ENCODE results near the gene SREBF1. TPM values are rescaled to one million over a fixed set of nuclear protein-coding genes. Genes with fewer than 3 reads are reported as not detected.

Gene SREBF1
- total RNA-seq, 4 donors from 2014 or later, result 118 to 226 (median 185) TPM

DNA sequence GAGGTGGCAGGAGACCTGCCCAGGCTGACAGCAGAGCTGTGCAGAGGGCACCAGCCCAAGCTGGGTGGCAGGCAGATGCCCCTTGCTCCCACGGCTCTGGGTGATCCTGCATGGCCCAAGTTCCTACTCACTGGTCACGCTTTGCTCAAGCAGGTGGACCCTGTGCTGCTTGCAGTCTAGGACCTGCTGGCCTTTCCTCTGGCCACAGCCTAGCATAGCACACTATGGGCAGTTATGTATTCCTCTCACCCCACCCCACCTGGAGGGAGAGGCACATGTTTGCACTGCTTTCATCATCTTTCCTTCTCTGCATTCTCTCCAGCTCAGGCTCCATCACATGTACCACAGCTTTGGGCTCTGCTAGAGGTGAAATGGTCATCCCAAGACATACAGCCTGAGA, 19.6 kb upstream of the SREBF1 start:
- Histone ChIP-seq H3K4me1 (peaks cover 0 to 35% (median 3%) of the 10 kb centered on the region in 4 donors), H3K9me3 (no peaks in the 10 kb centered on the region), H3K27me3 (no peaks in the 10 kb centered on the region), H3K4me3 (no peak overlapping the region), H3K36me3 (peaks cover 0 to 9% (median 0%) of the 10 kb centered on the region in 3 donors), H3K27ac (peak overlapping the region in 1 of 4 donors; percentile 15)
- DNase-seq, result no peak
- TF ChIP-seq, protein P1, sequence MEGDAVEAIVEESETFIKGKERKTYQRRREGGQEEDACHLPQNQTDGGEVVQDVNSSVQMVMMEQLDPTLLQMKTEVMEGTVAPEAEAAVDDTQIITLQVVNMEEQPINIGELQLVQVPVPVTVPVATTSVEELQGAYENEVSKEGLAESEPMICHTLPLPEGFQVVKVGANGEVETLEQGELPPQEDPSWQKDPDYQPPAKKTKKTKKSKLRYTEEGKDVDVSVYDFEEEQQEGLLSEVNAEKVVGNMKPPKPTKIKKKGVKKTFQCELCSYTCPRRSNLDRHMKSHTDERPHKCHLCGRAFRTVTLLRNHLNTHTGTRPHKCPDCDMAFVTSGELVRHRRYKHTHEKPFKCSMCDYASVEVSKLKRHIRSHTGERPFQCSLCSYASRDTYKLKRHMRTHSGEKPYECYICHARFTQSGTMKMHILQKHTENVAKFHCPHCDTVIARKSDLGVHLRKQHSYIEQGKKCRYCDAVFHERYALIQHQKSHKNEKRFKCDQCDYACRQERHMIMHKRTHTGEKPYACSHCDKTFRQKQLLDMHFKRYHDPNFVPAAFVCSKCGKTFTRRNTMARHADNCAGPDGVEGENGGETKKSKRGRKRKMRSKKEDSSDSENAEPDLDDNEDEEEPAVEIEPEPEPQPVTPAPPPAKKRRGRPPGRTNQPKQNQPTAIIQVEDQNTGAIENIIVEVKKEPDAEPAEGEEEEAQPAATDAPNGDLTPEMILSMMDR (IDR thresholded peaks at IDR 0.05), result no peak

DNA sequence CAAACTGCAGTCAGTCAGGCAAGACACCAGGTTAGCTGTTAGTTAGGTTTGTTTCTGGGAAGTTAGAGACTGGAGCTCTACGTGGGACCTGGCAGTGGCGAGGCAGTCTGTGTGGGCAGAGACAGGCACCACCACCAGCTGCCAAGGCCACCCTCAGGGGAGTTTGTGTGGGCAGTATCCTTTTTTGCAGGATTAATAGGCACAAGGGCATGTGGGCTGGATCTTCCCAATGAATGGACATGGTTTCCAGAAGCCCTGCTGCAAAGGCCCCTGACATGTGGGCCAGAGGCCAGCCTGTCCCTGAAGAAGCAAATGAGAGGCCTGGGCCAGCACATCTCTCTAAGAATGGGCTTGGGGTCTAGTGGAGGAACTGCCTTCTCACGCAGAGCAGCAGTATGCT, 19.2 kb upstream of the SREBF1 start:
- Histone ChIP-seq H3K27me3 (no peaks in the 10 kb centered on the region), H3K4me1 (peaks cover 0 to 35% (median 3%) of the 10 kb centered on the region in 4 donors), H3K4me3 (no peak overlapping the region), H3K36me3 (peaks cover 0 to 5% (median 0%) of the 10 kb centered on the region in 3 donors), H3K9me3 (no peaks in the 10 kb centered on the region), H3K27ac (peak overlapping the region in 1 of 4 donors; percentile 15)
- TF ChIP-seq, protein P1 (IDR thresholded peaks at IDR 0.05), result no peak
- TF ChIP-seq POLR2A (IDR thresholded peaks at IDR 0.05), result no peak
- no peak for DNase-seq

DNA sequence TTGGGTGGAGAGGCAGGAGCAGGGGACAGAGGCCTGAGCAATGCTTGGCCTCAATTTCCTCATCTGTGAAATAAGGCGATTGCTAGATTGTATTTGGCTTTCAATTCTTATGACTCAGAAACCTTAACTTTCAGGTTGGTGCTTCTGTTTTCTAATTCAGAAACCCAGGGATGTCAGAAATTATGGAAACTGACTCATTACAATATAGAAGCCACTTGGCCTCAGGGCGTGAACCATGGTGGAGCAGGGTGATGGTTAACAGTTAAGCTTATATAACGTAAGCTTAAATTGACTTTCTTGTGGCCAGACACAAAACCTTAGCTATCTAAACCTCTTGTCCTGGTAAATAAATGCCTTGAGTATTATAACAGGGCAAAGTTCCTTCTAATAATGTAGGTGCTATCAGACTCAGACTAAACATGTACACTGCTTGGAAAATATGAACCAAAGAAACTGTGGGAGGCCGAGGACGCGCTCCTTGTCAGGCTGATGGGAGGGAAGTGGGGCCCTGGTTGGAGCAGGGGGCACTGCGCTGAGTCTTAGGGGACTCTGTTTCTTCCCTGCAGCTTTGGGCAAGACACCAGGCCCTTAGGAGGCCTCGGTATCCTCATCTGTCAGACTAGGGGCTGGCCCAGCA, 17.1 kb upstream of the SREBF1 start:
- peaks cover 0 to 54% (median 17%) of the 10 kb centered on the region in 4 donors for H3K4me1 ChIP-seq
- no peaks in the 10 kb centered on the region for H3K36me3 ChIP-seq
- no peak overlapping the region for H3K4me3 ChIP-seq
- no peak for TF ChIP-seq POLR2A (IDR thresholded peaks at IDR 0.05)
- TF ChIP-seq, protein P1 (IDR thresholded peaks at IDR 0.05), result no peak
- no peaks in the 10 kb centered on the region for H3K27me3 ChIP-seq
- peak overlapping the region in 3 of 4 donors; percentile 56 to 85 (median 71) for H3K27ac ChIP-seq
- no peak for DNase-seq
- H3K9me3 ChIP-seq, result no peaks in the 10 kb centered on the region

DNA sequence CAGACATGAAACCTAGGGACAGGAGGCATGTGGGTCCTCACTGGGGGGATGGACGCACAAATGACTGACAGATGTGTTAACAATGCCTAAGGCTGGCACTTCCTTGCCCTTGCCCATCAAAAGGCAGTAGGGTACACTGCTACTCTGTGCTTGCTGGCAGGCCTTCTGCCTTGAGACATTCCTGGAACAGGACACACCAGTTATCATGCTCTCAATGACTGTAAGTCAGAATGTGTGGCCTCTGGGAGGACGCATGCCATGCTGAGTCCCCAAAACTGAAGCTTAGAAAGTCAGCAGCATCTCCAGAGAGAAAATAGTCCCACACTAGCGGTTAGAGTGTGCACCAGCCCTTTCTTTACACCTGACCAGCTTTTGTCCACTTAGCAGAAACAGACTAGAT, 16.1 kb upstream of the SREBF1 start:
- DNase-seq, result no peak
- Histone ChIP-seq H3K9me3 (no peaks in the 10 kb centered on the region), H3K27ac (peak overlapping the region in 3 of 4 donors; percentile 14 to 85 (median 71)), H3K4me1 (peaks cover 0 to 62% (median 23%) of the 10 kb centered on the region in 4 donors), H3K4me3 (no peak overlapping the region), H3K36me3 (no peaks in the 10 kb centered on the region), H3K27me3 (no peaks in the 10 kb centered on the region)
- TF ChIP-seq, protein P1 (IDR thresholded peaks at IDR 0.05), result no peak
- no peak for TF ChIP-seq POLR2A (IDR thresholded peaks at IDR 0.05)

DNA sequence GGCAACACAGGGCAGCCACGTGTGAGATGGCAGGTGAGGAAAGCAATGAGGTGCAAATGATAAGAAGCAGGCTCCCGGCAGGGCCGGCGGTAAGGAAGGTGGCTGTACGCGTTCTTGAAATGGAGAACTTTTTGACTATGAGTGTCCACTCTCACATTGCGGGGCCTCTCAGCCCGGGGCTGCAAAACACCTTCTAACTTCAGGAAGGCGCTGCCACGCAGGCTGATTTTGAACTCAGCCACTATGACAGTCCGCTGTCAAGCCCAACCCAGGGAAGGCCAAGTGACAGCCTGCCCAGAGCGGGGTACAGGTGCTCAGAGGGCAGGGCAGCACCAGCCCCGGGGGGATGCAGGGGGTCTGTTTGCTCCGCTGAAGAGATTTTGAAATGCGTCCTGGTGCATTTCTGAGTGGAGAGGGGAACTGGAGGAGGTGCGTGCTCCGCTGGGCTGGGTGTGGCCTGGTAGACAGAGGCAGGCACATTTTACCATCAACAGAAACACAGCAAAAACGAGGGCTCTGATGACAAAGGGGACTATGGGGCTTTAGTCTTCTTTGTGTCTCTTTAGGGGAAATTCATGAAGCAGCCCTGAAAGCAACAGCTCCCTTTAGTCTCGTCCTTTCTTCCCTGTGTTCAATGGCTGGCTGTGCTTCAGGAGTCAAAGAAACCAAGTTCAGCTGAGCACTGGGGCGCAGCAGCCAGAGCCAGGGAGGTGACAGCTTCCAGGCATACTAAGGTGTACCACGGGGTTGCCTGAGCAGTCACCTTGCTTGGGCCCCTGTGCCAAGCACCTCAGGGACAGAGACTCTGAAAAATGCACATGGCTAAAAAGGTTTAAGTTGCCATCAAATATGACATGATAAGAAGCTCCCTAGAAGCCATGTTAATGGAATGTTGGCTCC, 14.6 kb upstream of the SREBF1 start:
- Histone ChIP-seq H3K4me3 (no peak overlapping the region), H3K9me3 (no peaks in the 10 kb centered on the region), H3K27ac (peak overlapping the region in 1 of 4 donors; percentile 78), H3K36me3 (peaks cover 0 to 11% (median 0%) of the 10 kb centered on the region in 3 donors), H3K4me1 (peaks cover 0 to 57% (median 23%) of the 10 kb centered on the region in 4 donors), H3K27me3 (no peaks in the 10 kb centered on the region)
- TF ChIP-seq POLR2A (IDR thresholded peaks at IDR 0.05), result no peak
- TF ChIP-seq, protein P1 (IDR thresholded peaks at IDR 0.05), result no peak
- no peak for DNase-seq
